Ovary (tissue), 3 donors: ENCODE data around the gene THAP2.

Source experiments
- CTCF ChIP-seq, 3 donors: fragments of 450-650 bp in 2 of 3; fragments of 200-600 bp in 1 of 3; IDR thresholded peaks; one replicate each; pipeline versions ENCODE4 v1.5.1 to v1.8.0; 2016 to 2022; ENCODE audit warnings: antibody characterized with exemption in 3 of 3, mild to moderate bottlenecking in 1 of 3
- EP300 ChIP-seq: sonication (generic); formaldehyde crosslinking; IDR thresholded peaks from one replicate; pipeline ENCODE4 v1.6.1; 2017; ENCODE audit warnings: antibody characterized with exemption
- POLR2A ChIP-seq: fragments of 450-650 bp; IDR thresholded peaks from one replicate; pipeline ENCODE4 v1.6.1; 2017; ENCODE audit warnings: antibody characterized with exemption, mild to moderate bottlenecking, moderate library complexity
- donor health status: DM: no; HTN: no; CAD: no.

- no peak for TF ChIP-seq CTCF (IDR thresholded peaks at IDR 0.05)
- no peak for TF ChIP-seq POLR2A
- no peak for TF ChIP-seq EP300
These were observed 54.5 kb downstream of the THAP2 start for GRCh38 chr12:71718611-71719010.
